Body of pancreas (tissue), 4 donors: ENCODE measurements around the gene VARS1.

Experiments used
- CTCF ChIP-seq, 7 experiments: fragments of 450-650 bp in 4 of 7; fragments of 200-600 bp in 3 of 7; sonication (generic) in 3 of 7; IDR thresholded peaks; one replicate each; pipeline ENCODE4 v1.5.1; 2016 to 2019; ENCODE audit warnings: antibody characterized with exemption in 7 of 7
- POLR2A ChIP-seq, 3 donors: fragments of 450-650 bp; IDR thresholded peaks; one replicate each; pipeline ENCODE4 v1.6.1; 2016; ENCODE audit warnings: antibody characterized with exemption in 3 of 3, mild to moderate bottlenecking in 2 of 3

- TF ChIP-seq CTCF (IDR thresholded peaks at IDR 0.05) (peak in 2 of 7 experiments; percentile 4 to 11), POLR2A (IDR thresholded peaks at IDR 0.05) (peak; percentile 14 to 89 (median 87))
Measured at GRCh38 chr6:31834367-31835250, 39.1 kb upstream of the VARS1 start.
